ENCODE results near the gene IGSF22.

DNA sequence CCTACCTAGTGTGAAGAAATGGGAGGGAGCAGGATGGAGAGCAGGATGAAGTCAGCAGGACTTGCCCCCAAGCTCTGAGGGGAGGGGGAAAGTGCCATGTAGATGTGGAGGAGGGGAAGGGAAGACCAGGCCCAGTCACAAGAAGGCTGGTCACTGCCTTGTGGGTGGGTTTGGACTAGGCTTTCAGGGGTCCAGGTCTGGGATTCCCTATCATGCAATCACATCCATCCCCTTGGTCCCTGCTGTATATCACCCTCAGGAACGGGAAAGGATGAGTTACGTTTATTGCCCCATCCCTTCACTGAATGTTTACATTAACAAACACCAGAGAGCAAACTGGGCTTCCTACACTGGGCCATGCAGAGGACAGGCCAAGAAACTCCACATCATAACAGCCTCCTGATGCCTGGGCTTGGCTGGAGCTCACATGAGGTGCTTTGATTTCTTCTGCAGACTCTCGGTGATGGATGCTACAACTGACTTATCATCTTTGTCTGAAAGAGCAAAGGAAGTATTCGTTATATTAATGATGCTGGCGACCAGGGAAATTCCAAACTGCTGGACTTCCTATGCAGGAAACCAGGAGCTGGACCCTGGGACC lies 21.8 kb downstream of the IGSF22 start:
- TF ChIP-seq CTCF (IDR thresholded peaks at IDR 0.05) (no peak), POLR2AphosphoS5 (IDR thresholded peaks at IDR 0.05; ENCODE audit: insufficient read depth in 1 of 2, low read depth in 1 of 2) (no peak), POLR2A (IDR thresholded peaks at IDR 0.05) (no peak)
